Esophagus muscularis mucosa (tissue), 3 donors: ENCODE results near the gene THUMPD2.

Source experiments
- POLR2A ChIP-seq: fragments of 450-650 bp; IDR thresholded peaks from one replicate; pipeline ENCODE4 v1.6.1; 2017; ENCODE audit warnings: antibody characterized with exemption, moderate library complexity, mild to moderate bottlenecking, low read depth
- POLR2AphosphoS5 ChIP-seq, 2 donors: sonication (generic); formaldehyde crosslinking; IDR thresholded peaks; one replicate each; pipeline ENCODE4 v1.6.1; 2017; ENCODE audit warnings: antibody characterized with exemption in 2 of 2
- TF ChIP-seq, protein P1 (sequence below), 3 experiments: fragments of 200-600 bp in 2 of 3; fragments of 450-650 bp in 1 of 3; sonication (generic) in 2 of 3; IDR thresholded peaks; one replicate each; pipeline ENCODE4 v1.5.1; 2017 to 2019; ENCODE audit warnings: antibody characterized with exemption in 3 of 3, mild to moderate bottlenecking in 2 of 3, moderate library complexity in 1 of 3

- TF ChIP-seq, protein P1, sequence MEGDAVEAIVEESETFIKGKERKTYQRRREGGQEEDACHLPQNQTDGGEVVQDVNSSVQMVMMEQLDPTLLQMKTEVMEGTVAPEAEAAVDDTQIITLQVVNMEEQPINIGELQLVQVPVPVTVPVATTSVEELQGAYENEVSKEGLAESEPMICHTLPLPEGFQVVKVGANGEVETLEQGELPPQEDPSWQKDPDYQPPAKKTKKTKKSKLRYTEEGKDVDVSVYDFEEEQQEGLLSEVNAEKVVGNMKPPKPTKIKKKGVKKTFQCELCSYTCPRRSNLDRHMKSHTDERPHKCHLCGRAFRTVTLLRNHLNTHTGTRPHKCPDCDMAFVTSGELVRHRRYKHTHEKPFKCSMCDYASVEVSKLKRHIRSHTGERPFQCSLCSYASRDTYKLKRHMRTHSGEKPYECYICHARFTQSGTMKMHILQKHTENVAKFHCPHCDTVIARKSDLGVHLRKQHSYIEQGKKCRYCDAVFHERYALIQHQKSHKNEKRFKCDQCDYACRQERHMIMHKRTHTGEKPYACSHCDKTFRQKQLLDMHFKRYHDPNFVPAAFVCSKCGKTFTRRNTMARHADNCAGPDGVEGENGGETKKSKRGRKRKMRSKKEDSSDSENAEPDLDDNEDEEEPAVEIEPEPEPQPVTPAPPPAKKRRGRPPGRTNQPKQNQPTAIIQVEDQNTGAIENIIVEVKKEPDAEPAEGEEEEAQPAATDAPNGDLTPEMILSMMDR (IDR thresholded peaks at IDR 0.05) = no peak
- no peak for TF ChIP-seq POLR2A
- TF ChIP-seq POLR2AphosphoS5 (IDR thresholded peaks at IDR 0.05) = no peak
These were observed 89.7 kb downstream of the THUMPD2 start for GRCh38 chr2:39689272-39689841.
